SK-N-MC (cell line): ENCODE results near the gene DHRS9.

Experiments used
- EZH2 ChIP-seq: fragments of 200-600 bp; sonication (generic); IDR thresholded peaks from one replicate; pipeline ENCODE4 v1.6.1; 2017; ENCODE audit warnings: antibody characterized with exemption
- POLR2AphosphoS5 ChIP-seq: IDR thresholded peaks from 2 replicates; pipeline ENCODE4 v1.6.1; 2012; ENCODE audit warnings: mild to moderate bottlenecking, low read depth, low read length, borderline replicate concordance

DNA sequence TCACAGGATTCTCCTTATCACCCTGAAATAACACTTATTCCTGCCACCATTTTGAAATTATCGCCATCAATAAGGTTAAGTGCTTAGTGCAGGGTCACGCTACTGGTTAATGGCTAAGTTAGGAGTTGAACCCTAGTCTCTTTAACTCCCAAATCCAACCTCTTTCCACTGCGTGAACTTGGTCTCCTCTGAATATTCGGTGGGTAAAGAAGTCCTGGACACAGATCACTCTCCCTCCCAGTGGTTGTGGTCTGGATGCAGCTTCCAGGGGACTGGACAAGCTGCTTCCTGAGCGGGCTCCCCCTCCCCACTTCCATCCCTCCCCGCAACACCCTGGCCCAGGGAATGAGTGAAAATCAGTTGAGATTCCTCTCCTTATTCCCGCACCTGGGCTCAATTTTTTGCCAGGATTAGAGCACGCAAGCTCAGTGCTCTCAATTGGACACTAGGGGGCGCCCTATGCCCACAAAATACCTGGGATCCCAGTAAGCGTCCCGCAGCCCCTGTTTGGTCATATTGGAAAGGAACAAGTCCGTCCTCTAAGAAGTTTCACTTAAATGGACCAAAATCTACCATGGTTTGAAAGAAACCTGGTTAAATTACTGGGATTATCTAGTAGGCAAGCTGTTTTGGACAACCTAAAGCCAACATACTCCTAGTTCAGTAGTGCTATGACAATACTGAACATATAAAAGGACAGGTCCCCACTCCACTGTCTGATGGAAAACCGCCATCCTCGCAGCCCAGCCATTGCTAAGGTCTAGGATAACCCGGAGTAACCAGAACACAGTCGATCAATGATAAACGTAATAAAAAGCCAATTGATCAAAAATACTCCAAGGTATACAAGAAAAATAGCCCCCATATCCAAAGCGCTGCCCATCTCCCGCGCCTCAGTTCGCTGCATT, 40.4 kb downstream of the DHRS9 start:
- TF ChIP-seq POLR2AphosphoS5, result no peak
- TF ChIP-seq EZH2, result no peak
